IPS-18c (cell line): ENCODE data around the gene DUT.

Experiments used
- H3K4me3 ChIP-seq: 2 replicates; pipeline ENCODE4 v1.7.0; 2013; ENCODE audit warnings: low read depth, mild to moderate bottlenecking, low read length, moderate library complexity; ENCODE audit not compliant: insufficient read depth
- H3K9me3 ChIP-seq: one replicate; pipeline ENCODE4 v1.6.1; 2013; ENCODE audit warnings: mild to moderate bottlenecking, low read length, moderate library complexity; ENCODE audit not compliant: control insufficient read depth, insufficient read depth

DUT gene

DNA sequence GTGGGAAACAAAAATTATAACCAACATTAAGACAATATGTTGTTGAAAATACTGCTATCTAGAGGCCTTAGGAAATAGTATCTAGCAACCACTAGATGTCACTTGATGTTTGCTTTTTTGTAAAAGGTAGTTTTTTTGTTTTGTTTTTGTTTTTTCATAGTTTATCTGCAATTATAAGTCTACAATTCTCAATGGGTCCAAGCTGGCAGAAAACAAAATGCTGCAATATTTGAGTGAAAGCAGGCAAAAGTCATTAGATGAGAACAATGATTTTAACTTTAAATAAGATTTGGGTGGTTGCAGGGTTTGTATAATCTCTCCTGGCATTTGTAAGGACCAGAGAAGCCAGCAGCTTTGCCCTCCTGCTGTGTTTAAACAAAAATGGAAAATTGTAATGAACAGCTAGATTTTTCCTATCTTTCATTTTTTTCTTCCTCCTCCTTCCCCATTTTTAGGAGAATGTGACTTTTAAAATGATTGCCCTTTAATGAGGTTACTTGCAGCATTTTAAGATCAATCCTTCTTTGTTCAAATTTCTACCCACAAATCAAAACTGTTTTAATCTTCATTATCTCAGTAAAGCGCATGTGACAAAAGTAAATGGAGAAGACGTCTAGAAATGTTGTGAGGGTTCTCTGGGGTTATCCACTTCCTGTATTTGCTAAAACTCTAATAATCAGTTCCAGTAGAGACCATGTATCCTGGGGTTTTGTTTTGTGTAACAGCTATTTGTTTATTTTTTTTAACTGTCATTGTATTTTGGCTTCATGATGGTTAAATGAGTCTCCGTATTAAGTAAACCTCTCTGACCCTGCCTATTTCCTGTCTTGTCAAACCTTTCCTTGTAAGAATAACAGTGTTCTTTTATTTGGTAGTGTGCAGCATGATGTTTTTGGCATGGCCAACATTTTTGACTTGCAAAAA lies 27.3 kb downstream of the DUT start:
- no peaks in the 10 kb centered on the region for H3K9me3 ChIP-seq
- no peak overlapping the region for H3K4me3 ChIP-seq

DNA sequence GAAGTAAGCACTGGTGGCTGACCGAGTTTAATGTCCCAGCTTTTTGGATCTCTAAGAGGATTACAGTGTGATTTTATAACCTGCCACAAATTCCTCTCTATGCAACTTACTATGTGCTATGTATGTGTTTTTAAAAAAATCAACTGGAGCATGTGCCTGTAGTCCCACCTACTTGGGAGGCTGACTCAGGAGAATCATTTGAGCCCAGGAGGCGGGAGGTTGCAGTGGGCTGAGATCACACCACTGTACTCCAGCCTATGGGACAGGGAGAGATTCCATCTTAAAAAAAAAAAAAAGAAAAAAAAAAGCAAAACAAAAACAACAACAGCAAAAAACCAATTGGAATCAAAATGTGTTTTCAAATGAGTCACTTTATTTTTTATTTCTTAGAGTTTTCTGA lies 29.6 kb downstream of the DUT start:
- H3K4me3 ChIP-seq: no peak overlapping the region
- H3K9me3 ChIP-seq: no peaks in the 10 kb centered on the region

DNA sequence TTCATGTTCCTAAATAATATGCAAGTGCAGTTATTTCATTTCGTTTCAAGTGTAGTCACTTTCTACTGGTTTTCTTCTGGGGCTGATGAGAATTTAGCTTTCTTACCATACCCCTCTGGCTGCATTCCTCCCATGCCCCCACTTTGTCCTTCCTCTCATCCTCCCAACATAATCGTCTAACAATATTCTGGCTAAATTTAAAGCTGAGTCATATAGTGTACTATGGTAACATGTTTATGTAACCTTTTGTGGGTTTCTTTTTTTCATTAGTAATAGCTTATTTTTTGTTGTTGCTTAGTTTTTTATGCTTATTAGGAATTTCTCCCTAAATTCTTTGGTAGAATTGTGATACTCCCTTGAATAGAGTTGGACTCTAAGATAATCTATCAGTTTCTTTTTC lies 30.5 kb downstream of the DUT start:
- Histone ChIP-seq H3K9me3 (no peaks in the 10 kb centered on the region), H3K4me3 (no peak overlapping the region)

DNA sequence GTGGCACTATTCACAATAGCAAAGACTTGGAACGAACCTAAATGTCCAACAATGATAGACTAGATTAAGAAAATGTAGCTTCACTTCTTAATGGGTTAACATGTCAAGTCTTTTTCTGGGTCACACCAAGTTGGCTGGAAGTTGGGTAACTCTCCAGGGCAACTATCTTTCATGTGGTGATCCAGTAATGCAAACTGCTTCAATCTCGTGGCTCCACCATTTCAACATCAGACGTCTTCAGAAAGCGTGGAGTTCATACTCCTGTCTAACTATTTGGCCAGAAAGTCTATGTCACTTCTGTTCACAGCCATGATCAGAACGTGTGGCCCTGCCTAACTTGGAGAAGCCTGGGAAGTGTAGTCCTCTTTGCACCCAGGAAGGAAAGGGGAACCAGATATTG lies 32.2 kb downstream of the DUT start:
- no peaks in the 10 kb centered on the region for H3K9me3 ChIP-seq

DNA sequence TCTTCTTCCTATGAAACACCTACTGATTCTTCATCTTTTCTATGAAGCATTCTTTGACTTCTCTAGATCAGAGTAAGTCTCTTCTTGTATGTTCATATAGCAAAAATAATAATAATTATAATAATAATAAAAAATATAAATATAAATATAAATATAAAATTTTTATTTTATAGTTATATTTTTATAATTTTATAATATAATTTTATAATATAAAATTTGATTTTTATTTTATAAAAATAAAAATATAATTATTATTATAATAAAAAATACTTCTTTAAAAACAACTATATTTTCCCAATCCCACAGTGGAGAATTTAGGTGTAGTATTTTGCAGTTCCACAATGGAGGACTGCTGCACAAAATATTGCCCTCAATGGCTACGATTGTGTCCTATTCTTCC lies 34.3 kb downstream of the DUT start:
- H3K9me3 ChIP-seq: no peaks in the 10 kb centered on the region

More for the DNA sequence above, 32.2 kb downstream of the DUT start:
- H3K4me3 ChIP-seq: no peak overlapping the region

DNA sequence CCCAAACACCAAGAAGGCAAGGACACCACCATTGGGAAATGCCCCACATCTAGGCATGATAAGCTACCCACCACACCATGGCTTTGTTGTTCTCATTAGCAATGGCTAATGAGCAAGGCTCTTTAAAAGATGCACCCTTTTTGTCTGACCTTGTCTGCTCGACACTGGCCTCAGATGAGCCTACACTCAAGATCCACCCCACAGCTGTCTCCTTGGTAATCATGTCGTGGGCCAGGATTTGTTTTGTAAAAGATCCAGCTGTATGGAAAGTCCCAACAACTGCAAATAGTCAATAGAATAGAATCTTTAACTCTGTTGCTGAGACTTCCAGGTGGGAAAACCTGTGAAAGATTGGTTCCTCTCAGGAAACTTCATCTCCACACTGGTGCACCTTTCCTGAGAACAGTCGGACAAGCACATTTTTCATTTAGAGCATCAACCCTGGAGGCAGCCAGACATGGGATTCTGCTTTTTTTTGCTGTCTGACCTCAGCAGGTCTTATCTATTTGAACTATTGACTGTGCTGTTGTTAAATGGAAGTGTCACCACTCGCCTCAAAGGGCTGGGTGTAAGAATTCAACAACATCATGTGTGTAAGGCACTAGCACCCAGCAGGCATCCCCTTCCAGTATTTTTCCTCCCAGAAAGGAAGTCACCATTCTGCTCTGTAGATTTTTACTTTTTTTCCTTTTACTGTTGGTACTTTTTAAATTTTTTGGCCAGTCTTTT lies 35.5 kb downstream of the DUT start:
- Histone ChIP-seq H3K4me3 (no peak overlapping the region), H3K9me3 (no peaks in the 10 kb centered on the region)

More for the DNA sequence above, 34.3 kb downstream of the DUT start:
- H3K4me3 ChIP-seq: no peak overlapping the region

DNA sequence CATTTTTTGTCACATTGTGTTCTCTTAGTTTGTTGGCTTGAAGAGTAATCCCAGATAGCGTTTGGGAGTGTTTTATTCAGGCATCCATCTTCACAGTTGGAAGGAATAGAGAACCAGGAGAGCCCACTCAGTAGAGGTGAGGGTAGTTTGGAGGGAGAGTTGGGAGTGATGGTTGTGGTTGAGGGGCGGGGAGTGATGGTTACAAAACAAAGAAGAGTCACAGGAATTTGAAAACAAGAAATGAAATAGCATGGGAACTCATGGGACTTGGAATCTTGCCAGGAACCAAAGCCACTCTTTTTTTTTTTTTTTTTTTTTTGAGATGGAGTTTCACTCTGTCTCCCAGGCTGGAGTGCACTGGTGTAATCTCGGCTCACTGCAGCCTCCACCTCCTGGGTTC lies 36.3 kb downstream of the DUT start:
- Histone ChIP-seq H3K4me3 (no peak overlapping the region), H3K9me3 (no peaks in the 10 kb centered on the region)

DNA sequence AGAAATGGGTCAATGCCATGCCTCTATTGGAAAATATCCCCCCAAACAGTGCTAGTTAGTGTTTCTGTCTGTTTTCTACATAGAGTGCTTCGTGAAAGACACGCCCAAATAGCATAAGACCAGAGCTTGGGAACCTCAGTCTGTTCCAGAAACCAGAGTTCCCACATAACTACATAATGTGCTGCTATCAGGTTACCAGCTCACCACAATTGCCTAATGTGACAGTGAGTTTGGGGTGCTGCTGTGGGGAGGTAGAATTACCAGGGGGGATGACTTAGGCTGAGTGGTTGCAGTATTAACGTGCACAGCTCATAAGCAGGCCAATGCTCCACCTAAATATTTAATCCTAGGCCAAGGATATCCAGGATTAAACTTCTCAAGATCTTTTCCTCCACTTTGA lies 39.2 kb downstream of the DUT start:
- Histone ChIP-seq H3K9me3 (no peaks in the 10 kb centered on the region), H3K4me3 (no peak overlapping the region)

DNA sequence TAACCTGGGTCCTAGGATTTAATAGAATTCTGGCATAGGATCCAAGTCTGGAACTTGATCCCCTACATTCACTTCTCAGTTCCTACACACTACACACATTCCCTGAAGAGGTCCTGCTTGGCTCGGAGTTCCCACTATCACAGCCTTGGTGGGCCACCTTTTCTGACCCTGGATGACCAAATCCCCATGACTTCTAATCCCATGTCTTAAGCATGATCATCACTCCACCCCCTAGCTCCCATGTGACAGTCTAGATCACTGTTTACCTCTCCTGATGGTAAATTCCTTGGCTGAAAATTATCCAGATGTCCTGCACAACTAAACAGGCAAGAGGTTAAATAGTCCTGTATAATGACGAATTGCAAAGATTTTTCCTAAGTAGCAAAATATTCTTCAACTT lies 40.3 kb downstream of the DUT start:
- H3K4me3 ChIP-seq: no peak overlapping the region
- no peaks in the 10 kb centered on the region for H3K9me3 ChIP-seq

DNA sequence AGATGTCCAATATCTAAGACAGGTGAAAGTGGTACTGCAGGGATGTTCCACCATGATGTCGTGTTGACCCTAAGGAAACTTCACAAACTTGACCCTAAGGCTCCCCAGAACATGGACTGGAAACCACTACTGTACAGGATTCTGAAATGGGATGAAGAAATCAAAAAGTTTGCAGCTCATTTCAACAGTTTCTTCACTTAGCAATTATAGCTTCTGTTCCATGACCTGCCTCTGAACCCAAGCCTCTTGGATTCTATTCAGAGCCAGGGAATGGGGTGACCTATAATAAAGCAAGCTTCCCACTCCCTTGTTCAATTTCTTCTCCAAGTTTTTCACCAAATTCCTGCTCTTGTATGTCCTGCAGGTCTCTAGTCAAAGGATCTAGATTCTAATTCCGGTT lies 40.7 kb downstream of the DUT start:
- no peaks in the 10 kb centered on the region for H3K9me3 ChIP-seq
- no peak overlapping the region for H3K4me3 ChIP-seq

DNA sequence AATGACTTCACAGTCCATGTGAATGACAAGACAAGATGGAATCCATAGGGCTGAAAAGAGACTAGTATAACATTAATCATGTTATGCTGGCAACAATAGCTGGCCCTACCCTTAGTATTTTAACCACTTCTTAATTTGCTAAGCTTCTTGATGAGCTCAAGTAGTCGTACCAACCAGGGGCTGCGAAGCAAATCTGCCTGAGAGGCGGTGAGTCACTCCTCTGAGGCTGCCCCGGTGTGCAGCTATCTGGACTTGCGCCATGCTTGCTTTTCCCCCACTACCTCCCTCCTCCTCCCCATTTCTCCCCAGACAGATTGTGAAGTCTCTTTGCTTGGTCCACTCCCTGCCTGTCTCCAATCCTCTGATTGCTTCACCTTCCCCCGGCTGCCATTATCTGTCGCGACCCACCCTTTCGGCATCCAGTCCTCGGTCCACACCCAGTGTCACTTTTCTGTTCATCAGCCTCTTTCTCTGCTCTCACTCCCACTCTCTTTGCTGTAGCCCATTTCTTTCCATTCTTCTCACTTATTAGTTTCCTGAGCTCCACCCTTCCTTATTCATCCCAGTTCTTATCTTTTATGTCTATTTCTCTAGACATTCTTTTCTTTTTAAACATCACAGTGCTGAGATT lies 42.7 kb downstream of the DUT start:
- H3K9me3 ChIP-seq: peaks cover 2% of the 10 kb centered on the region
- H3K4me3 ChIP-seq: no peak overlapping the region

DNA sequence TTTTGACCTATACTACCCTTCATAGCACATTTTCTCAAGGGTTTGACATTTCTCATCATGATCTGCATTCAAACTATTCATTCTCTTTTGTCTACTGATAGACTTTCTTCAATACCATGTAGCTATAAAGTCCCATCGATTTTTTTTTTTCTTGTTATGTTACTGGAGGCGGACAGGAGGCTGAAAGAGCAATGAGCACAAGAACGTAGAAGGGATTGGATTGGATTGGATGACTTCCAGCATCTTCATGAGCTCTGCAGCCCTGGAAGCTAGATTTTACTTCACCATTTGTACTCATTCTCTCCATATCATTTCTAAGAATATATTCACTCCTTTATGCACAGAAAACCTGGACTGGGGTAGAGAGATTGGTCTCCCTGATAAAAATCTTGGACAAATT lies 43.2 kb downstream of the DUT start:
- Histone ChIP-seq H3K9me3 (peaks cover 2% of the 10 kb centered on the region), H3K4me3 (no peak overlapping the region)

DNA sequence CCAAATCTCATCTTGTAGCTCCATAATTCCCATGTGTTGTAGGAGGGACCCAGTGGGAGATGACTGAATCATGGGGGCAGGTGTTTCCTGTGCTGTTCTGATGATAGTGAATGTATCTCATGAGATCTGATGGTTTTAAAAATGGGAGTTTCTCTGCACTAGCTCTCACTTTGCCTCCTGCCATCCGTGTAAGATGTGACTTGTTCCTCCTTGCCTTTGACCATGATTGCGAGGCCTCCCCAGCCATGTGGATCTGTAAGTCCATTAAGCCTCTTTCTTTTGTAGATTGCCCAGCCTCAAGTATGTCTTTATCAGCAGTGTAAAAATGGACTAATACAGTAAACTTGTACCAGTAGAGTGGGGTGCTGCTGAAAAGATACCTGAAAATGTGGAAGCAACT lies 44.5 kb downstream of the DUT start:
- peaks cover 2% of the 10 kb centered on the region for H3K9me3 ChIP-seq
- H3K4me3 ChIP-seq: no peak overlapping the region

DNA sequence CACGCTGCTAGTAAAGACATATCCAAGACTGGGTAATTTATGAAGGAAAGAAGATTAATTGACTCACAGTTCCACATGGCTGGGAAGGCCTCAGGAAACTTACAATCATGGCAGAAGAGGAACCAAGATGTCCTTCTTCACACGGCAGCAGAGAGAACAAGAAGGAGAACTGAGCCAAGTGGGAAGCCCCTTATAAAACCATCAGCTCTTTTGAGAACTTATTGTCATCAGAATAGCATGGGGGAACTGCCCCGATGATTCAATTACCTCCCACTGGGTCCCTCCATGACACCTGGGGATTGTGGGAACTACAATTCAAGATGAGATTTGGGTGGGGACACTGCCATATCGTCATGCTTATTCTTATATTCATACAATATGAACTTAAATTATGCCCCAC lies 49.0 kb downstream of the DUT start:
- Histone ChIP-seq H3K9me3 (peaks cover 2% of the 10 kb centered on the region), H3K4me3 (no peak overlapping the region)

DNA sequence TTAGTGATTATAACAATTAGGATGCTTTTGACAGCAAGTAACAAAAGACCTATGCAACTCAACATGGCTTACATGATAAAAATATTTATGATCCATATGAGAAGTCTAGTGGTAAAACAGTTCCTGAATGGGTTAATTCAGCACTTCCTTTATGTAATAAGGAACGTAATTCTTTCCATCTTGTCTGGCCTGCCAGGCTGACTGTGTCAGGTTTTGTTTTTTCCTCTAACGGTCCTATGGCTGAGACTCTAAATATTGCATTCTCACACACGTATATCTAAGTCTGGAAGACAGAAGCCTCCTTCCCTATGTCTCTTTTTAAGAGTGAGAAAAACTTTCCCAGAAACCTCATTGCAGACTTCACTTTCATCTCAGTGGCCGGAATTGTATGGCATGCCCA lies 50.6 kb downstream of the DUT start:
- Histone ChIP-seq H3K9me3 (peaks cover 2% of the 10 kb centered on the region), H3K4me3 (no peak overlapping the region)

DNA sequence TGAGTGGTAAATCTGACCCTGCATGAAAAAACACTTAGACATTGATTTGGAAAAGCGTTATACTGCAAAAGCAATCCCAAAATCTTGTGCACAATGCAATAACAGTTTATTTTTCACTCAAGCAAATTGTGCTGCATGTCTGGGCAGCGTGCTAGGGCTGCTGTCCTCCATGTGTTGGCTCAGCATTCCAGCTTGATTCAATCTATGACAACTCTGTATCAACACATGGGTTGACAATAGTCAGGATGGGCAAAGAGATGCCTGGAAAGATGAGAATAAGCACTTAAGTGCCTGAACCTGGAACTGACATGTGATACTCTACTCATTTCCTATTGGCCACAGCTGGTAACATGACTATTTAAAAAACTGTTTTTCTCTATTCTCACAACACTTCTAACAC lies 51.8 kb downstream of the DUT start:
- no peak overlapping the region for H3K4me3 ChIP-seq
- peaks cover 2% of the 10 kb centered on the region for H3K9me3 ChIP-seq

DNA sequence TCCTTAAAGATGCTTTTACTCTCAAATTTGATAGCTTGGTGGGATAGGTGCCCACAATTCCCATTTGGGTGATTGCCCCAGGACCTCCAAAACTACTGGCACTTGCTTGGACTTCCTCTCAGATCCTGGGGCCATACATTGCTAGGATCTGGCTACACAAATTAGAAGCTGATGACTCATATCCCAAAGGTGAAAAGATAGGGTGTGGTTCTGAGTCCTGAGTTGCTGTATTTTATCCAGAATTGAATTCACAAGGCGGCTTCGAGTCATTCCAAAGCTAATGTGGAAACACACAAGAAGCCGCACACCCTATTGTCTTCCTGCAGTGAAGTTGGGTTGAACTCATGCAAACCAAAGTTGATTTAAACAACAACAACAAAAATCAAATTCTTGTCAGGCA lies 53.4 kb downstream of the DUT start:
- Histone ChIP-seq H3K4me3 (no peak overlapping the region), H3K9me3 (no peaks in the 10 kb centered on the region)
